T-cell (primary cell): ENCODE data around the gene PDE4B. TPM values are rescaled to one million over a fixed set of nuclear protein-coding genes. Genes with fewer than 3 reads are reported as not detected.
"Not testable (repeated sequence)": the region's sequence is repeated elsewhere in the genome, so short reads cannot be mapped to it uniquely, and the experiment has no call there.

Experiments
- ATAC-seq, 4 experiments: fragments of 200-7000 bp in 3 of 4; fragments of 150-1000 bp in 1 of 4; cut with Tn5 transposase; replicated peaks in 1 of 4; 1 replicate in 3 of 4; 2 replicates in 1 of 4; pipeline ENCODE4 v1.10.0; 2021; ENCODE audit warnings: moderate library complexity in 3 of 4, mild to moderate bottlenecking in 2 of 4, moderate number of reproducible peaks in 1 of 4
- CTCF ChIA-PET, 2 donors: fragments of 300-600 bp; sonication (Branson Sonifier 250); formaldehyde crosslinking; loops; one replicate each; lab custom pipeline; 2022; ENCODE audit warnings: antibody characterized with exemption in 2 of 2; lab: Charles Lee
- POLR2A ChIA-PET, 2 donors: fragments of 300-600 bp; sonication (Branson Sonifier 250); formaldehyde crosslinking; loops; one replicate each; lab custom pipeline; 2022; ENCODE audit warnings: antibody characterized with exemption in 2 of 2; lab: Charles Lee
- DNase-seq, 35 experiments: peaks; one replicate each; pipeline versions ENCODE4 v3.0.0 to v3.0.0-alpha.2; 2013 to 2023
- H3K27ac ChIP-seq: one replicate; pipeline ENCODE4 v1.5.1; 2013; ENCODE audit warnings: low read length
- H3K27me3 ChIP-seq, 2 experiments: replicated peaks in 1 of 2; 1 replicate in 1 of 2; 2 replicates in 1 of 2; pipeline versions ENCODE4 v1.6.1 to v1.7.0; 2013; ENCODE audit warnings: low read length in 1 of 2, mixed read lengths in 1 of 2; ENCODE audit not compliant: control insufficient read depth in 2 of 2, insufficient read depth in 2 of 2; ENCODE audit errors: extremely low read depth in 1 of 2
- H3K36me3 ChIP-seq, 2 donors: 1 replicate in 1 of 2; 2 replicates in 1 of 2; pipeline versions ENCODE4 v1.6.1 to v1.7.0; 2013; ENCODE audit warnings: low read length in 1 of 2; ENCODE audit not compliant: control insufficient read depth in 2 of 2, insufficient read depth in 1 of 2; ENCODE audit errors: extremely low read depth in 1 of 2
- H3K4me1 ChIP-seq, 2 experiments: 1 replicate in 1 of 2; 2 replicates in 1 of 2; pipeline versions ENCODE4 v1.6.1 to v1.7.0; 2013; ENCODE audit warnings: low read length in 2 of 2, mixed read lengths in 1 of 2; ENCODE audit not compliant: insufficient read depth in 2 of 2, control insufficient read depth in 1 of 2; ENCODE audit errors: extremely low read depth in 1 of 2
- H3K4me3 ChIP-seq, 2 donors: 1 replicate in 1 of 2; 2 replicates in 1 of 2; pipeline versions ENCODE4 v1.5.1 to v1.7.0; 2013; ENCODE audit warnings: mild to moderate bottlenecking in 2 of 2, low read length in 1 of 2, moderate library complexity in 1 of 2; ENCODE audit not compliant: control insufficient read depth in 1 of 2; ENCODE audit errors: extremely low read depth in 1 of 2
- H3K9me3 ChIP-seq: 2 replicates; pipeline ENCODE4 v1.7.0; 2013
- H3K27ac Mint-ChIP-seq, 2 donors: one replicate each; pipeline ENCODE4 v1.8.0; 2020 to 2021; ENCODE audit warnings: mild to moderate bottlenecking in 2 of 2, mixed read lengths in 2 of 2
- H3K27me3 Mint-ChIP-seq, 2 donors: one replicate each; pipeline ENCODE4 v1.8.0; 2021 to 2022; ENCODE audit warnings: mixed read lengths in 2 of 2
- H3K36me3 Mint-ChIP-seq: one replicate; pipeline ENCODE4 v1.8.0; 2021; ENCODE audit warnings: mixed read lengths
- H3K4me1 Mint-ChIP-seq, 3 donors: one replicate each; pipeline ENCODE4 v1.8.0; 2020 to 2022; ENCODE audit warnings: mixed read lengths in 3 of 3, mild to moderate bottlenecking in 1 of 3
- H3K4me3 Mint-ChIP-seq, 3 donors: one replicate each; pipeline ENCODE4 v1.8.0; 2020 to 2022; ENCODE audit warnings: mild to moderate bottlenecking in 3 of 3, mixed read lengths in 3 of 3, moderate library complexity in 3 of 3
- H3K9me3 Mint-ChIP-seq, 3 donors: one replicate each; pipeline ENCODE4 v1.8.0; 2020 to 2022; ENCODE audit warnings: mixed read lengths in 3 of 3
- WGBS: methylation state at CpG from one replicate; pipeline ENCODE4 v1.1.5; 2013; ENCODE audit warnings: missing lambda C conversion rate; ENCODE audit not compliant: insufficient coverage; 5-methylcytosine and 5-hydroxymethylcytosine counted together
- total RNA-seq, 35 experiments: library from RNA in 6 of 35; stranded (reverse) in 6 of 35; fragments of 120-200 nt in 1 of 35; gene quantifications; one replicate each; pipeline versions ENCODE4 v1.2.1 to v1.2.4 and lab custom pipeline; 2013 to 2026

Gene PDE4B
- total RNA-seq, 5 donors from 2014 or later (not counting 1 experiment from before 2014, with no cell fraction given): 46.3 to 103 (median 54.1) TPM

- H3K36me3 ChIP-seq: no peaks in the 10 kb centered on the region
- no peak for DNase-seq
- Mint-ChIP-seq H3K36me3 (peaks cover 15% of the 10 kb centered on the region), H3K4me3 (no peak overlapping the region), H3K27me3 (no peaks in the 10 kb centered on the region), H3K9me3 (peaks cover 10 to 16% (median 14%) of the 10 kb centered on the region in 3 donors), H3K27ac (no peak overlapping the region), H3K4me1 (peaks cover 19 to 33% (median 19%) of the 10 kb centered on the region in 3 donors)
- no peak overlapping the region for H3K4me3 ChIP-seq
- ChIA-PET CTCF (no interaction called here), POLR2A (interaction anchor here in 1 of 2 donors (0.9 kb wide), 1 partner anchor 17 kb away, joined by 3 read pairs; no protein-coding TSS in a partner anchor)
- WGBS: 100% methylated on average over 2 of the region's 3 CpGs
- H3K9me3 ChIP-seq: peaks cover 2% of the 10 kb centered on the region
- H3K4me1 ChIP-seq: no peaks in the 10 kb centered on the region
- H3K27me3 ChIP-seq: no peaks in the 10 kb centered on the region
- no peak for ATAC-seq
- no peak overlapping the region for H3K27ac ChIP-seq
Measured at GRCh38 chr1:66413838-66414175, 621.1 kb downstream of the PDE4B start.

- H3K4me1 ChIP-seq: no peaks in the 10 kb centered on the region
Measured at GRCh38 chr1:66415281-66415680, 622.6 kb downstream of the PDE4B start.

GRCh38 chr1:66415866-66416265, 623.2 kb downstream of the PDE4B start:
- CTCF ChIA-PET: no interaction called here
- H3K9me3 Mint-ChIP-seq: peaks cover 16 to 19% (median 17%) of the 10 kb centered on the region in 3 donors

More at GRCh38 chr1:66415281-66415680, 622.6 kb downstream of the PDE4B start:
- H3K4me1 Mint-ChIP-seq: peaks cover 13 to 27% (median 18%) of the 10 kb centered on the region in 3 donors
- peaks cover 16 to 19% (median 17%) of the 10 kb centered on the region in 3 donors for H3K9me3 Mint-ChIP-seq
- H3K4me3 ChIP-seq: no peak overlapping the region
- no CpG with 5 or more reads among the region's 2 CpGs for WGBS
- no peak overlapping the region for H3K4me3 Mint-ChIP-seq
- H3K27ac Mint-ChIP-seq: no peak overlapping the region
- H3K36me3 ChIP-seq: no peaks in the 10 kb centered on the region
- no peaks in the 10 kb centered on the region for H3K27me3 Mint-ChIP-seq
- DNase-seq (no peak), ATAC-seq (no peak)
- POLR2A ChIA-PET: no interaction called here
- CTCF ChIA-PET: interaction anchor here in 1 of 2 donors (1.1 kb wide), 1 partner anchor 30 kb away, joined by 6 read pairs; no protein-coding TSS in a partner anchor
- peaks cover 14% of the 10 kb centered on the region for H3K36me3 Mint-ChIP-seq
- no peak overlapping the region for H3K27ac ChIP-seq
- H3K27me3 ChIP-seq: no peaks in the 10 kb centered on the region
- H3K9me3 ChIP-seq: peaks cover 2% of the 10 kb centered on the region

GRCh38 chr1:66416295-66416694, 623.6 kb downstream of the PDE4B start:
- Histone ChIP-seq H3K9me3 (peaks cover 2% of the 10 kb centered on the region), H3K4me3 (no peak overlapping the region), H3K27me3 (no peaks in the 10 kb centered on the region), H3K4me1 (no peaks in the 10 kb centered on the region), H3K36me3 (no peaks in the 10 kb centered on the region), H3K27ac (no peak overlapping the region)
- DNase-seq (no peak), ATAC-seq (no peak)
- no peak overlapping the region for H3K27ac Mint-ChIP-seq
- H3K9me3 Mint-ChIP-seq: peaks cover 16 to 19% (median 17%) of the 10 kb centered on the region in 3 donors
- no peak overlapping the region for H3K4me3 Mint-ChIP-seq
- 100% methylated on average over 3 of the region's 3 CpGs for WGBS
- H3K36me3 Mint-ChIP-seq: peaks cover 14% of the 10 kb centered on the region
- H3K27me3 Mint-ChIP-seq: no peaks in the 10 kb centered on the region
- ChIA-PET CTCF (no interaction called here), POLR2A (no interaction called here)
- H3K4me1 Mint-ChIP-seq: peaks cover 3 to 17% (median 8%) of the 10 kb centered on the region in 3 donors

More at GRCh38 chr1:66415866-66416265, 623.2 kb downstream of the PDE4B start:
- H3K27me3 Mint-ChIP-seq: no peaks in the 10 kb centered on the region
- H3K36me3 ChIP-seq: no peaks in the 10 kb centered on the region
- H3K27ac Mint-ChIP-seq: no peak overlapping the region
- no peak overlapping the region for H3K4me3 ChIP-seq
- peaks cover 8 to 21% (median 12%) of the 10 kb centered on the region in 3 donors for H3K4me1 Mint-ChIP-seq
- no peaks in the 10 kb centered on the region for H3K27me3 ChIP-seq
- H3K36me3 Mint-ChIP-seq: peaks cover 14% of the 10 kb centered on the region
- H3K27ac ChIP-seq: no peak overlapping the region
- H3K9me3 ChIP-seq: peaks cover 2% of the 10 kb centered on the region
- ATAC-seq (no peak), DNase-seq (no peak)
- WGBS: no CpG with 5 or more reads among the region's 1 CpG
- POLR2A ChIA-PET: no interaction called here
- no peak overlapping the region for H3K4me3 Mint-ChIP-seq
- H3K4me1 ChIP-seq: no peaks in the 10 kb centered on the region

DNA sequence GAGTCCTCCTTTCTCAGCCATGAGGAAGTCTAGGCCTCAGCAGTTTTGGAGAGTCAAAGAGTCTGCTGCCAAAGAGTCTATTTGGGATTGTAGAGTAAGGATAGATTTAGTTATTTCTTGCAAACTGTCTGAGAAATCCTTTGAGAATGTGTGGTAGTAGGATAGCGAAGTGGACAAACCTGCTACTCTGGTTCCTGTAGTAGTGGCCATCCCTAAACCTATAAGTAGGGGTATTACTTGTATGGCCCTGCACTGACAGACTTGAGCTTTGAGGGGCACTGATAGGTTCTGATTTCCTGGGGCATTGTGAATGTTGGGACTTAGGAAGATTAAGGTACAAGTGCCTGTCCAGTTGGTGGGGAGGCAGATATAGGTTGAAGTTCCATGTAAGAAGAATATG, 625.3 kb downstream of the PDE4B start:
- H3K27ac ChIP-seq: no peak overlapping the region
- H3K27ac Mint-ChIP-seq: no peak overlapping the region
- 85% methylated on average over 1 of the region's 1 CpG for WGBS
- no peak overlapping the region for H3K4me3 ChIP-seq
- H3K36me3 Mint-ChIP-seq: peaks cover 14% of the 10 kb centered on the region
- H3K9me3 ChIP-seq: peaks cover 2% of the 10 kb centered on the region
- peaks cover 16 to 19% (median 17%) of the 10 kb centered on the region in 3 donors for H3K9me3 Mint-ChIP-seq
- CTCF ChIA-PET: no interaction called here
- POLR2A ChIA-PET: no interaction called here
- H3K4me3 Mint-ChIP-seq: no peak overlapping the region
- no peaks in the 10 kb centered on the region for H3K4me1 ChIP-seq
- ATAC-seq: no peak
- peaks cover 0 to 6% (median 0%) of the 10 kb centered on the region in 3 donors for H3K4me1 Mint-ChIP-seq
- no peaks in the 10 kb centered on the region for H3K36me3 ChIP-seq
- H3K27me3 ChIP-seq: no peaks in the 10 kb centered on the region
- no peaks in the 10 kb centered on the region for H3K27me3 Mint-ChIP-seq
- no peak for DNase-seq

DNA sequence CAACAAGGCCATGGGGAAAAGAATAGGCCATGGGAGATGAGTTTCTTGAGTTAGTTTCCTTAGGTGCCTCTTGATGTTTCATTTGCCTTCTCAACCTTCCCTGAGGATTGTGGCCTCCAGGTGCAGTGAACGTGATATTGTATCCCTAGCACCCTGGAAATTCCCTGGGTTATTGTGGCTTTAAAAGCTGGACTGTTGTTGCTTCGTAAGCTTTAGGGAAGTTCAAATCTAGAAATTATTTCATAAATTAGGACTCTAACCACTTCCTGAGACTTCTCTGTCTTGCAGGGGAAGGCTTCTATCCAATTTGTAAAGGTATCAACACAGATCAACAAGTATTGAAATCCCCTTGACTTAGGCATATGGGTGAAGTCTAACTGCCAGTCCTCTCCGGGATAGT, 627.5 kb downstream of the PDE4B start:
- H3K9me3 ChIP-seq, H3K27me3 ChIP-seq, DNase-seq, H3K27ac ChIP-seq, H3K4me3 ChIP-seq, CTCF ChIA-PET, H3K27me3 Mint-ChIP-seq, ATAC-seq, H3K36me3 ChIP-seq, H3K4me1 Mint-ChIP-seq, H3K4me3 Mint-ChIP-seq, H3K4me1 ChIP-seq, H3K27ac Mint-ChIP-seq, POLR2A ChIA-PET: not testable (repeated sequence)
- 100% methylated on average over 1 of the region's 3 CpGs for WGBS
- peaks cover 16 to 19% (median 17%) of the 10 kb centered on the region in 3 donors for H3K9me3 Mint-ChIP-seq
- peaks cover 14% of the 10 kb centered on the region for H3K36me3 Mint-ChIP-seq
